Activated CD4-positive, alpha-beta T cell treated with anti-CD3 and anti-CD28 coated beads, Interleukin-2, Interleukin-6, amounts not matched to agents 100 ng/mL and 50 ng/mL, durations not matched to agents 16 hours and 8 hours (primary cell): ENCODE data around the gene MIS18A.

Source experiments
- DNase-seq: peaks from one replicate; pipeline ENCODE4 v3.0.0-alpha.2; 2020

MIS18A gene

DNA sequence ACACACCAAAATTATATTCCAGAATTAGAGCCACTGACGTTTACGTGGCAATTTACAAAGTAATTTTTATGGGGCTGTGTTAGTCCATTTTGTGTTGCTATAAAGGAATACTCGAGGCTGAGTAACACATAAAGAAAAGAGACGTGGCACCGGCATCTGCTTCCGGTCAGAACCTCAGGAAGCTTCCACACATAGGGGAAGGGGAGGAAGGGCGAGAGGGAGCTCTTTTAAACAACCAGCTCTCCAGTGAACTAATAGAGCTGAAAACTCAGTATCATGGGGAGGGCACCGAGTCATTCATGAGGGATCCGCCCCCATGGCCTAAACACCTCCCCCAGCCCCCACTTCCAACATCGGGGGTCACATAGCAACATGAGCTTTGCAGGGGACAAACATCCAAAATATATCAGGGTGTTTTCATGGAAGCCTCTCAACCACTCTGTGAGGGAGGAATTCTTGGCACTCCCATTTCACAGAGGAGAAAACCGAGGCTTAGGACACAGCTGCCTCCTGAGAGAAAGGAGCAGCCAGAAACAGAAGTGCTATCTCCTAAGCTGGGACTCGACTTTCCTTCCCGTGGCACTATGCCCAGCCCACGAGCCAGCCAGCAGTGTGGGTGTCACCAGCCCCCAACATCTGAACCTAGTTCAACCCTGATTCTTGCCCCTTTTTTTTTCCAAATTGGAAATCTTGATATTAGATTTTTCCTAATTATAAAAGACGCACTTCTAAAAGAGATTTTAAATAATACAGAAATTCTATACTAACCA, 29.2 kb downstream of the MIS18A start:
- no peak for DNase-seq

DNA sequence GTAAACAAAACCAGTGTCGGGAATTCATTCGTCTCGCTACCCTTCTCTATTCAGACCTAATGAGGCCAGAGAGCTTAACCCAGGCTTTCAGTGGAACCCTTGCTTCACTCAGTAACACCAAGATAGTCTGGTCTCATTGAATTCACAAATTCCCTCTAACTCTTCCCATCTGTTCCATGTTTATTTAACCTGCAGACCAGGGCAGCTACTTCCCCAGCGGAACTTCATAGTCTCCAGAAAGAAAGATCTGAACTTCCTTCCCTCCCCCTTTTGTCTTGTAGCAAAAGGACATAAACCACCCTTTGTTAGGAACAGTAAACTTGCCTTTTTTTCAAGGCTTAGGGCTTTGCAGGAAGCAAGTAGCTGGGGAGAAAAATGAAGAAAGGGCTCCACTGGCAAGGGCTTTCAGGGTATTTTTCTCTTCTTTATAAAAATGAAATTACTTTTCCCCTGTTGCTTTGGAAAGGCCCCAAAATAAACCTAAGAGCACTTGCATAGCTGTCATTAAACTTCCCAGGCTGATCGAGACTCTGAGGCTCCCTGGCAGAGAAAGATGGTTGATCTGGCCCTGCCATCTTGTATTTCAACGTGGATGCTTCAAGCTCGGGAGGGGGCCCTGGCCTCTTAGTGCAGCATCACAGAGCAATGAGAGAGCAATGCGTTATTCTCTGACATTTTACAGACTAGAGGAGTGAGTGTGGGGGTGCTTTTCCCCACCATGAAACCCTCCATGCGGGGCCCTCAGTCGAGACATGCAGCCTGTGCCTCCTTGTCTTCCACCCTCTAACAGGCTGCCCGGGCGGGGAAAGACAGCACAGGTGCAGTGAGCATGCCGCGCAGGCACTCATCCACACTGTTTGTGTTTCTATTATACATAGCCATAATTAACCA, 30.0 kb downstream of the MIS18A start:
- DNase-seq, result no peak

GRCh38 chr21:32246571-32247140, 32.2 kb downstream of the MIS18A start:
- no peak for DNase-seq

GRCh38 chr21:32245971-32246370, 32.9 kb downstream of the MIS18A start:
- no peak for DNase-seq

- DNase-seq, result peak; percentile 28
Measured at GRCh38 chr21:32240851-32241687, 37.8 kb downstream of the MIS18A start.

DNA sequence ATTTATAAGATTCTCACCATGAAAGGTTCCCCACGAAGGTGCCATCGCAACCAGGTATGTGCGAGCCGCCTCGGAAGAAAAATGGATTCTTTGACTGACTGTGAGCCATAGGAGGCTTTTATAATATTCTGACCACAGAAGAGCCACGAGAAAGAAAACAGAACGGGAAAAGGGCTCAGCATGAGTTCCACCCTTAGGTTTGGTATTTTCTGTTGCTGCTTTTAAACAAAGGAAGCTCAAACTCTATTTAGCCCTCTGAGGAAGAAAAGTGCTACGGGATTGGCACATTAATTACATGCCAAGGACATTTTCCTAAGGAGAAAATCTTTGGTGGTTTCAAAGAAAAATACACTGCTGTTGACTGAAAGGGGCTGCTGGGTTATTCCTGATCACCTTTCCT, 39.3 kb downstream of the MIS18A start:
- DNase-seq, result no peak

- no peak for DNase-seq
Measured at GRCh38 chr21:32238063-32238462, 40.8 kb downstream of the MIS18A start.

- no peak for DNase-seq
Measured at GRCh38 chr21:32237021-32237420, 41.8 kb downstream of the MIS18A start.

DNA sequence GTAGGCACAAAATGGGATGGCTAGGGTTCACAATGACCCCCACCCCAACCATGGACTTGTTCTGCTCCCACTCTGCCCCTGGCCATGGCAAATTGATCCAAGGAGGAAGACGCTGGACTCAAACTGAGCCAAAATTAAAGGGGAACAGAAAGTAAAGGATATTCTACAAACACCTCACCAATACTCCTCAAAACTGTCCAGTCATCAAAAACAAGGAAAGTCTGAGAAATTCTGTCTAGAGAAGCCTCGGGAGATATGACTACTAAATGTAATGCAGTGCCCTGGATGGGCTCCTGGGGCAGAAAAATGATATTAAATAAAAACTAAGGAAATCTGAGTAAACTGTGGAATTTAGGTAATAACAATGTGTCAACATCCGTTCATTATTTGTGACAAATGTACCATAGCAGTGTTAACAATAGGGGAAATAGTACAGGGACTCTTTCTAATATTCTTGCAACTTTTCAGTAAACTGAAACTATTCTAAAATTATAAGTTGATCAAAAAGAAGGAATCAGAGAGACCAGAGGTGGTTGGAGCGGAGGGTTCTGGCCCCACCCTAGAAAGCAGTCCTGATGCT, 45.0 kb downstream of the MIS18A start:
- DNase-seq, result no peak

- no peak for DNase-seq
Measured at GRCh38 chr21:32233055-32233546, 45.7 kb downstream of the MIS18A start.

DNA sequence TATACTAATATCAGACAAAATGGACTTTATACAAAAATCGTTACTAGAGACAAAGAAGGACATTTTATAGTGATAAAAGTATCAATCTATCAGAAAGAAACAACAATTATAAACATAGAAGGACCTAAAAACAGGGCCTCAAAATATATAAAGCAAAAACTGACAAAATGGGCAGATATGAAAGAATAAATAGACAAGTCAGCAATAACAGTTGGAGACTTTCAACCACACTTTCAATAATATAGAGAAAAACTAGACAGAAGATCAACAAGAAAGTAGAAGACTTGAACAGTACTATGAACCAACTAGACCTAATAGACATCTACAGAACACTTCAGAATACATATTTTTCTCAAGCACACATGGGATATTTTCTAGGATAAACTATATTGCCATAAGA, 52.4 kb downstream of the MIS18A start:
- DNase-seq, result no peak
